PFSK-1 (cell line): Measurements from ENCODE around the gene SYCP2.

Experiments used
- FOXP2 ChIP-seq: optimal IDR thresholded peaks from 2 replicates; pipeline ENCODE3; 2011; ENCODE audit warnings: borderline replicate concordance, control low read depth, inconsistent platforms; ENCODE audit not compliant: insufficient read depth; ENCODE audit errors: extremely low read length, extremely low read depth
- POLR2AphosphoS5 ChIP-seq: IDR thresholded peaks from 2 replicates; pipeline ENCODE4 v1.6.1; 2012; ENCODE audit warnings: low read depth, mild to moderate bottlenecking, control low read depth, low read length, moderate library complexity
- SIN3A ChIP-seq: IDR thresholded peaks from 2 replicates; pipeline ENCODE4 v1.6.1; 2012; ENCODE audit warnings: mild to moderate bottlenecking, low read length, moderate library complexity, borderline replicate concordance; ENCODE audit not compliant: insufficient read depth
- TAF1 ChIP-seq: IDR thresholded peaks from 2 replicates; pipeline ENCODE4 v1.6.1; 2012; ENCODE audit warnings: low read length, control low read depth, borderline replicate concordance; ENCODE audit not compliant: insufficient read depth
- TF ChIP-seq, protein P1 (sequence below), 2 experiments: IDR thresholded peaks; 2 replicates each; pipeline versions ENCODE4 v1.6.1 to v1.8.0; 2011 to 2012; ENCODE audit warnings: low read depth in 2 of 2, low read length in 2 of 2, control low read depth in 1 of 2, inconsistent platforms in 1 of 2, mild to moderate bottlenecking in 1 of 2, moderate library complexity in 1 of 2; ENCODE audit not compliant: insufficient read depth in 1 of 2

Gene SYCP2

DNA sequence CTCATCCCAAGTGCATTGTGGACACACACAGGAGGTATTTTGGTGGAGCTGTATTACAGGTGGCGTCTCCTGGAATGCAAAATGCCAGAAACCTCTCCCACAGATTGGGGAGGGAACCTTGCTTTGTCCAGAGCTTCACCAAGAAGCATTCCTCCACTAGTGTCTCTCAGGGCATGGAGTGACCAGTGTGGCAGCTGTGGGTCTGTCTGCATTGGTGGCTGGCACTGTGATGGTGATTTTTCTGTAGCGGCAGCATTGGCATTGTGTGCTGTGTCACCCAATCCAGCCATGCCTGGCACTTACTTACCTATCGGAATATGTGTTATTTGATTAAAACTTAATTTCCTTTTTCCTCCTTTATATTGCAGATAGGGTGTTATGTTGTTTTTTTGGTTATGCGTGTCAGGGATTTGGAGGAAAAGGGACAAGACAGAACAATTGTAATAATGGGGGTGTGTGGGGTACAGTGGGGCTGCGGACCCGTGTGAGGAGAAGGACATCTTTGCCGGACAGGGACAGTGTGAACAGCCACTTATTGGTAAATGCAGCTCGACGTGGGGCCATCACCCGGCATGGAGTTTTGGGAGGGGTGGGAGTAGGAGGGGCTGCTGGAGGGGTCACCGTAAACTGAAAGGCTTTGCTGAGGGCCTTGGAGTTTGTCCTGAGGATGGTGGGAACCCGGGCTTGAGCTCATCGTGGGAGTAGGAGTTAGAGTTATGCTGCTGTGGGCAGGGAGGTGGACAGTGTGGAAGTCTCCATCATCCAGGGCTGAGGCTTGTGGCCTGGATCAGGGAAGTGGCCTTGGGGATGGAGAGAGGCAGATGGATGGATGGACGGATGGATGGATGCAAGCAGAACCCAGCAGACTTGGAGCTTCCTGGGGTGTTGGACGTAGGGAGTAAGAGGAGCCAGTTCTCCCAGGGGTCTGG lies 105.0 kb downstream of the SYCP2 start:
- TF ChIP-seq FOXP2 (no peak), TAF1 (no peak), SIN3A (no peak), POLR2AphosphoS5 (no peak)
- TF ChIP-seq, protein P1, sequence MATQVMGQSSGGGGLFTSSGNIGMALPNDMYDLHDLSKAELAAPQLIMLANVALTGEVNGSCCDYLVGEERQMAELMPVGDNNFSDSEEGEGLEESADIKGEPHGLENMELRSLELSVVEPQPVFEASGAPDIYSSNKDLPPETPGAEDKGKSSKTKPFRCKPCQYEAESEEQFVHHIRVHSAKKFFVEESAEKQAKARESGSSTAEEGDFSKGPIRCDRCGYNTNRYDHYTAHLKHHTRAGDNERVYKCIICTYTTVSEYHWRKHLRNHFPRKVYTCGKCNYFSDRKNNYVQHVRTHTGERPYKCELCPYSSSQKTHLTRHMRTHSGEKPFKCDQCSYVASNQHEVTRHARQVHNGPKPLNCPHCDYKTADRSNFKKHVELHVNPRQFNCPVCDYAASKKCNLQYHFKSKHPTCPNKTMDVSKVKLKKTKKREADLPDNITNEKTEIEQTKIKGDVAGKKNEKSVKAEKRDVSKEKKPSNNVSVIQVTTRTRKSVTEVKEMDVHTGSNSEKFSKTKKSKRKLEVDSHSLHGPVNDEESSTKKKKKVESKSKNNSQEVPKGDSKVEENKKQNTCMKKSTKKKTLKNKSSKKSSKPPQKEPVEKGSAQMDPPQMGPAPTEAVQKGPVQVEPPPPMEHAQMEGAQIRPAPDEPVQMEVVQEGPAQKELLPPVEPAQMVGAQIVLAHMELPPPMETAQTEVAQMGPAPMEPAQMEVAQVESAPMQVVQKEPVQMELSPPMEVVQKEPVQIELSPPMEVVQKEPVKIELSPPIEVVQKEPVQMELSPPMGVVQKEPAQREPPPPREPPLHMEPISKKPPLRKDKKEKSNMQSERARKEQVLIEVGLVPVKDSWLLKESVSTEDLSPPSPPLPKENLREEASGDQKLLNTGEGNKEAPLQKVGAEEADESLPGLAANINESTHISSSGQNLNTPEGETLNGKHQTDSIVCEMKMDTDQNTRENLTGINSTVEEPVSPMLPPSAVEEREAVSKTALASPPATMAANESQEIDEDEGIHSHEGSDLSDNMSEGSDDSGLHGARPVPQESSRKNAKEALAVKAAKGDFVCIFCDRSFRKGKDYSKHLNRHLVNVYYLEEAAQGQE (IDR thresholded peaks at IDR 0.05; ENCODE audit: insufficient read depth in 1 of 2, low read depth in 2 of 2, low read length in 2 of 2), result no peak

DNA sequence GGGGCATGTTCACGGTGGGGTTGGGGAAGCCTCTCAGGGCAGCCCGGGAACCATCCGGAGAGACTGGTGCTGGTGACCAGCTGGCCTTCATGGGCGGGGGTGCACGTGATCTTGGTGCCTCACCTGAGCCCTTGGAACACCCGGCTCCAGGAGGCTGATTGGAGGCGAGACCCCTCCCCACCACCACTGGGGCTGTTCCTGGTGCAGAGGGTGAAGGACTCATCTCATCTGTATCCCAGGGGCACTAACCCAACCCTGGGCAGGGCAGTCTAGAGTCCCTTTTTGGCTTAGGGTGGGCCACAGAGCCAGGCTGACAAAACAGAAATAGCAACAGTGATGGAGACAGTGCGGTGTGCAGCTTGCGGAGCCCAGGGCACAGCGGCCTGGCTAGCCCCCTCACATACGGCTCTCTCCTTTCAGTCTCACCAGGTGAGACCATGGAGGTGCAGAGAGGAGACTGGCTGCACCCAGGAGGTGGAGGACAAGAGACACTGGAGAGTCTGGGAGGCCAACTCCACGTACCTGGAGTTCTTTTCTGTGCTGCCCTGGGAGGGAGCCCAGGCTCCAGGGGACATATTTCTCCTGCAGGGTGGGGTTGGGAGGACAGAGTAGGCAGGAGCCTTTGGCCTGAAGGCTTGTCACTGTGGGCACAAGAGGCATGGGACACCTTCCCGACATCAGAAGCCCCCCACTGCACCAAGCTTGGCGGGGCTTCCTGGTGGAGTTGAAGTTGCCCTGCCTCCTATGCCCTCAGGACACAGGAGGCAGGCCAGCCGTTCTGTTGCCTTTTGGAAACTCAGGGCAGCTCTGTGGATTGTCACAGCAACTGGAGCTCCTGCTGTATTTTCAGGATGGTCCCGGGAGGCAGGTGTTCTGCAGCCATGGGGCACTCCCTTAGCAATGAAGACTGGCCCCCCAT lies 106.0 kb downstream of the SYCP2 start:
- TF ChIP-seq SIN3A (no peak), POLR2AphosphoS5 (no peak), TAF1 (no peak), FOXP2 (no peak)
- TF ChIP-seq, protein P1 (IDR thresholded peaks at IDR 0.05; ENCODE audit: insufficient read depth in 1 of 2, low read depth in 2 of 2, low read length in 2 of 2), result no peak

DNA sequence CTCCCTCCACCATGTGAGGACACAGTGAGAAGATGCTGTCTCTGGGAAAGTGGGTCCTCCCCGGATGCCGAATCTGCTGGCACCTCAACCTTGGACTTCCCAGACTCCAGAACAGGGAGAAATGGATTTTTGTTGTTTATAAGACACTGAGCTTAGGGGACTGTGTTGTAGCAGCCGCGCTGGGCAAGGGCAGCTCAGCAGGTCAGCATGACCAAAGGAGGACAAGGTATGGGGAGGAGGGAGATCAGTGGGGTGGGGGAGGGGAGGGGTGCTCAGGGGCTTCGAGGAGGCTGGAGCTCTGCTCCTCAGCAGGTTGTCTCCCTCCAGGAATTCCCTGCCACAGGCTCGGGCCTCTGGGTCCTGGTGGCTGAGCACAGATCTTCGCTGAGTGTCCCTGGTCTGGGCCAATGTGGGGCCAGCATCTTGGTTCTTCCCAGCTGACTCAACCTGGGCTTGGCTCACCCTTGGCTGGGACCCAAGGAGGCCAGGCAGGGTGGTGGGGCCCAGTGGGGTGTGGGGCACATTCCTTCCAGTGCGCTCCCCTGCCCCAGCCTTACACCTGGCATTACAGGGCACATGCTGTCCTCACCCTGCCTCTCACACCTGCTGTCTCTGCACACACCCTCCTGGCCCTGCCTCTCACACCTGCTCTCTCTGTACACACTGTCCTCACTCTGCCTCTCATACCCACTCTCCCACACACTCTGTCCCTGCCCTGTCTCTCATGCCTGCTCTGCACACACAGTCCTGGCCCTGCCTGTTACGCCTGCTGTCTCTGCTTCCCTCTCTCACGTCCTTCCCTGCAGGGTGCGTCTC lies 107.3 kb downstream of the SYCP2 start:
- TF ChIP-seq SIN3A (no peak), POLR2AphosphoS5 (no peak), TAF1 (no peak)
- TF ChIP-seq, protein P1 (IDR thresholded peaks at IDR 0.05; ENCODE audit: insufficient read depth in 1 of 2, low read depth in 2 of 2, low read length in 2 of 2), result no peak

DNA sequence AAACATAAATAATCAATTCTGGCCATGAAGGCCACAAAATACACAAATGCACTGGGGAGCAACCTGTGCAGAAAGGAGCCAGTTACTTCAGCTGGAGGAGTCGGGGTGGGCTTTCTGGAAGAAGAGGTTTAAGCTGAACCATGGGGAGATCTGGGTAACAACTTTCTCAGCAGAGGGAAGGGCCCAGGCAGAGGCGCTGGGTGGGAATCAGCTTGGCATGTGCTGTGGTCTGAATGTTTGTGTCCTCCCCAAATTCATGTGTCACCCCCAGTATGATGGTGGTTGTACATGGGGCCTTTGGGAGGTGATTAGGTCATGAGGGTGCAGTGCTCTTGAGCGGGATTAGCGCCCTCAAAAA lies 107.9 kb downstream of the SYCP2 start:
- TF ChIP-seq POLR2AphosphoS5 (no peak), FOXP2 (no peak), TAF1 (no peak), SIN3A (no peak)
- TF ChIP-seq, protein P1 (IDR thresholded peaks at IDR 0.05; ENCODE audit: insufficient read depth in 1 of 2, low read depth in 2 of 2, low read length in 2 of 2), result no peak
